GM21367 (cell line): ENCODE results near the gene NPPB.

Source experiments
- ATAC-seq: cut with Tn5 transposase; IDR thresholded peaks from one replicate; pipeline ENCODE4 v1.9.1; 2021; ENCODE audit not compliant: unreplicated experiment

The NPPB gene

GRCh38 chr1:11881749-11882441 lies 23.1 kb upstream of the NPPB start:
- no peak for ATAC-seq

GRCh38 chr1:11880911-11881748 lies 22.4 kb upstream of the NPPB start:
- no peak for ATAC-seq

- no peak for ATAC-seq
Observed at GRCh38 chr1:11880181-11880575, 21.4 kb upstream of the NPPB start.

- no peak for ATAC-seq
Observed at GRCh38 chr1:11879311-11880180, 20.8 kb upstream of the NPPB start.

GRCh38 chr1:11878891-11879190 lies 20.1 kb upstream of the NPPB start:
- no peak for ATAC-seq

GRCh38 chr1:11878081-11878890 lies 19.5 kb upstream of the NPPB start:
- ATAC-seq = no peak

GRCh38 chr1:11877074-11877473 lies 18.3 kb upstream of the NPPB start:
- no peak for ATAC-seq

- ATAC-seq = no peak
Observed at GRCh38 chr1:11875094-11875493, 16.3 kb upstream of the NPPB start.

- ATAC-seq = no peak
Observed at GRCh38 chr1:11874624-11875023, 15.9 kb upstream of the NPPB start.

- no peak for ATAC-seq
Observed at GRCh38 chr1:11874258-11874562, 15.5 kb upstream of the NPPB start.

- ATAC-seq = no peak
Observed at GRCh38 chr1:11873395-11874257, 14.9 kb upstream of the NPPB start.

- ATAC-seq = no peak
Observed at GRCh38 chr1:11872545-11872944, 13.8 kb upstream of the NPPB start.

- no peak for ATAC-seq
Observed at GRCh38 chr1:11869650-11870207, 11.0 kb upstream of the NPPB start.

- ATAC-seq = no peak
Observed at GRCh38 chr1:11869104-11869503, 10.4 kb upstream of the NPPB start.

GRCh38 chr1:11868331-11868980 lies 9.7 kb upstream of the NPPB start:
- no peak for ATAC-seq

GRCh38 chr1:11862890-11863289 lies 4.1 kb upstream of the NPPB start:
- ATAC-seq = no peak

GRCh38 chr1:11860587-11860986 lies 1.8 kb upstream of the NPPB start:
- ATAC-seq = no peak

- no peak for ATAC-seq
Observed at GRCh38 chr1:11860083-11860482, 1.3 kb upstream of the NPPB start.
